Naive B cell (primary cell): Measurements from ENCODE around the gene ADIPOR2. TPM values are rescaled to one million over a fixed set of nuclear protein-coding genes. Genes with fewer than 3 reads are reported as not detected.

ENCODE experiments used
- ATAC-seq, 2 donors: fragments of 150-1000 bp; cut with Tn5 transposase; 2 replicates each; pipeline ENCODE4 v1.10.0; 2021; ENCODE audit warnings: low read depth in 2 of 2, mild to moderate bottlenecking in 2 of 2, moderate library complexity in 2 of 2
- DNase-seq: peaks from one replicate; pipeline ENCODE4 v3.0.0; 2022
- H3K27ac Mint-ChIP-seq, 6 donors: one replicate each; pipeline ENCODE4 v1.8.0; 2020 to 2022; ENCODE audit warnings: mild to moderate bottlenecking in 6 of 6, mixed read lengths in 6 of 6, moderate library complexity in 5 of 6, inconsistent platforms in 2 of 6
- H3K27me3 Mint-ChIP-seq, 3 donors: one replicate each; pipeline ENCODE4 v1.8.0; 2021 to 2022; ENCODE audit warnings: mixed read lengths in 3 of 3, mild to moderate bottlenecking in 1 of 3
- H3K36me3 Mint-ChIP-seq, 2 donors: one replicate each; pipeline ENCODE4 v1.8.0; 2020 to 2022; ENCODE audit warnings: mixed read lengths in 2 of 2, inconsistent platforms in 1 of 2, mild to moderate bottlenecking in 1 of 2
- H3K4me1 Mint-ChIP-seq, 3 donors: one replicate each; pipeline ENCODE4 v1.8.0; 2020 to 2022; ENCODE audit warnings: mixed read lengths in 3 of 3, inconsistent platforms in 1 of 3, mild to moderate bottlenecking in 1 of 3, moderate library complexity in 1 of 3
- H3K4me3 Mint-ChIP-seq, 8 donors: one replicate each; pipeline ENCODE4 v1.8.0; 2020 to 2022; ENCODE audit warnings: mild to moderate bottlenecking in 8 of 8, mixed read lengths in 8 of 8, moderate library complexity in 8 of 8, inconsistent platforms in 2 of 8
- H3K9me3 Mint-ChIP-seq, 7 donors: one replicate each; pipeline ENCODE4 v1.8.0; 2020 to 2022; ENCODE audit warnings: mixed read lengths in 7 of 7, mild to moderate bottlenecking in 5 of 7, inconsistent platforms in 2 of 7, moderate library complexity in 1 of 7
- polyA plus RNA-seq, 6 donors: library from polyadenylated mRNA; unstranded; fragments of 300-500 nt; fragmentation: Illumina TruSeq; gene quantifications; one replicate each; pipeline ENCODE4 v1.2.3, GENCODE V29; 2021; ENCODE audit warnings: low read depth in 6 of 6

Gene ADIPOR2, protein sequence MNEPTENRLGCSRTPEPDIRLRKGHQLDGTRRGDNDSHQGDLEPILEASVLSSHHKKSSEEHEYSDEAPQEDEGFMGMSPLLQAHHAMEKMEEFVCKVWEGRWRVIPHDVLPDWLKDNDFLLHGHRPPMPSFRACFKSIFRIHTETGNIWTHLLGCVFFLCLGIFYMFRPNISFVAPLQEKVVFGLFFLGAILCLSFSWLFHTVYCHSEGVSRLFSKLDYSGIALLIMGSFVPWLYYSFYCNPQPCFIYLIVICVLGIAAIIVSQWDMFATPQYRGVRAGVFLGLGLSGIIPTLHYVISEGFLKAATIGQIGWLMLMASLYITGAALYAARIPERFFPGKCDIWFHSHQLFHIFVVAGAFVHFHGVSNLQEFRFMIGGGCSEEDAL
- polyA plus RNA-seq = 1 to 10 TPM; 2.4 to 4.2 (median 3.7) TPM

DNA sequence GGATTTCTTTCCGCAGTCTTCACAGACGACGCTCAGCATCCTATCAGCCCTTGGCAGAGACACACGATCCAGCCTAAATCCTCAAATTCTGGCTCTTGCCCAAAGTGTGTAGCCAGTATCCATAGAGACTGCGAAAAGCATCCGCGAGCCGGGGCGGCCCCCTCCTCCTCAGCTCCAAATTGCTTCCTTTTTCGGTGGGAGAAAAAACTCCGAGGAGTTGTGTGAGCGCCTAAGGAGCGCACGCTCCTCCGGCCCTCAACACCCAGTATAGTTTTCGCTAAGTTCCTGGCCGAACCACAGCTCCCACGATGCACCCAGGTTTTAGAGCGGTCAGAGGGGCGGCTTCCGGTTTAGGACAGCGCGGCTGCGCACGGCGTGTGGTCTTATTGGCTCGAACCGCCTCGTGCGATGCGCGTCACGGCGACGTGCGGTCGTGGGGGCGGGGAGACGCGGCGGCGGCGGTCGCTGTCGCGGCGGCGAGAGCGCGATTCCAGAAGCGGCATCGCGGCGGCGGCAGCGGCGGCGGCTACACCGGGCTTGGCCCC lies at the start of gene ADIPOR2:
ADIPOR2 (plus strand) TSS at position 493 of the 545 bp plus-strand sequence. CDS start 63,274 bp downstream, outside the sequence.
- H3K27me3 Mint-ChIP-seq = peaks cover 0 to 9% (median 0%) of the 10 kb centered on the region in 3 donors
- H3K4me1 Mint-ChIP-seq = peaks cover 16 to 44% (median 33%) of the 10 kb centered on the region in 3 donors
- H3K9me3 Mint-ChIP-seq = no peaks in the 10 kb centered on the region
- no peaks in the 10 kb centered on the region for H3K36me3 Mint-ChIP-seq
- peak; percentile 96 to 97 for ATAC-seq
- peak; percentile 93 for DNase-seq
- peak within 1 kb of the TSS; percentile 90 to 98 (median 96) for H3K4me3 Mint-ChIP-seq
- peak within 1 kb of the TSS; percentile 92 to 99 (median 99) for H3K27ac Mint-ChIP-seq

DNA sequence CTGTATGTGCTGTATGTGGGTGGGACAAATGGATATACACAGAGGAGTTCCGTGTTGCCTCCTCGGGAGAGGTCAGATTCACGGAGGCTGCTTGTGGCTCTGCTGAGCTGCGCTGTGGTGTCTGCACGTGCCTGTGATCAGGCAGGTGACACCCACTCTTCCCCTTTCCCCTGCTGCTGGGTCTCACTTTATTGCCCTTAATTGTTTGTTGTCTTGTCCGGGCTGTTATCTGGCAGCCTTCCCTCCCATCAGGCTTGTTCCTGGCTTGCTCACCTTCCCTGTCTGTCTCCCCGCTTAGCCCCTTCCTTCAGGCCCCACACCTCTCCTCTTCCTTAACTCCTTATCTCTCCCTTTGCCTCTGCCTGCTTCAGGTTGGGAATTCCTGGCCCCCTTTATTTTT lies 48.4 kb upstream of the ADIPOR2 start:
- Mint-ChIP-seq H3K36me3 (no peaks in the 10 kb centered on the region), H3K27me3 (peaks cover 4 to 17% (median 15%) of the 10 kb centered on the region in 3 donors), H3K4me1 (peaks cover 0 to 20% (median 7%) of the 10 kb centered on the region in 3 donors), H3K27ac (peak overlapping the region in 1 of 6 donors; percentile 64), H3K4me3 (peak overlapping the region in 1 of 8 donors; percentile 44), H3K9me3 (no peaks in the 10 kb centered on the region)
- DNase-seq = no peak
- no peak for ATAC-seq

DNA sequence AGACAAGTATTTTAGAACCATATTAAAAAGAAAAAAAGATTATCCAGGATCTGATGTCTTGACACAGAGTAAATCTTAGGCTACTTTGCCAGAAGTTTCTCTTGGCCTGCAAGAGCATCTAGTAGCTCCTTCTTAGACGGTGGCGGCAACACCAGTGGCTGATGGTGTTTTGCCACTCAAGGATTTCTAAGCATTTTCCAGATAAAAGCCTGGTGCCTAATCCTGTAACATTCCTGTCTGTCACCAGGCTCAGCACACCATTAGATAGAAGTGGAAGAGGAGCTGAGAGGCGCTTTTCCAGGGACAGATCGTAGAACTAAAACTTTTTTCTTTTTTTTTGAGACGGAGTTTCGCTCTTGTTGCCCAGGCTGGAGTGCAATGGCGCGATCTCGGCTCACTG lies 47.8 kb upstream of the ADIPOR2 start:
- no peaks in the 10 kb centered on the region for H3K9me3 Mint-ChIP-seq
- H3K27me3 Mint-ChIP-seq = peaks cover 4 to 17% (median 15%) of the 10 kb centered on the region in 3 donors
- no peak overlapping the region for H3K4me3 Mint-ChIP-seq
- ATAC-seq = no peak
- peaks cover 0 to 21% (median 9%) of the 10 kb centered on the region in 3 donors for H3K4me1 Mint-ChIP-seq
- DNase-seq = no peak
- peak overlapping the region in 1 of 6 donors; percentile 21 for H3K27ac Mint-ChIP-seq
- H3K36me3 Mint-ChIP-seq = no peaks in the 10 kb centered on the region

DNA sequence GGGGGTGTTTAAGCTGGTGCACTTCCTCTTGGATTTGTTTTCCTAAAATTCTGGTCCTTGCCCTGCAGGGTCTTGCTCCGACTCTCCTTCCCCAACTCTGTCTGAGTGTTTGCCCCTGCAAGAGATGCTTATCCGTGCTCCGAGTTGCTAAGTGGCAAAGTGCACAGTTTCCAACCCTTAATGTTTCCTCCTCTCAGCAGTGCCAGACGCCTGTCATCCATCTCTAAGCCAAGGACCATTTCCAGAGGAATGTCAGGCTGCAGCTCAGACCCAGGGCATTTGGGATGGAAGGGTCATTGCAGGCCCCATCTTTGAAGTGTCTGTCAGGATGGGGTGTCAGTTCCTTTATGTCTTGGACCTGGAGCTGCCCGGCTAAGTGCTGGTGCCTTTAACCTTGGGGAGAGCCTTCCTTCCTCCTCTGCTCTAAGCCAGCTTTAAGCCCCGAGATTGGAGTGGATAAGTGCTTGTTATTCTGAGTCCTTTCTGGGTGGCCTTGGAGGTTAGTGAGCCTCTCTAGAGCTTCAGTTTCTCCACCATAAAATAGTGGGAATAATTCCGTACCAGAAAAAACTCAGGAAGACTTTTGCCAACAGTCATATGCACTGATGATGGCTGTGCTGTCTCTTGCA lies 46.9 kb upstream of the ADIPOR2 start:
- Mint-ChIP-seq H3K27me3 (peaks cover 4 to 17% (median 15%) of the 10 kb centered on the region in 3 donors), H3K9me3 (no peaks in the 10 kb centered on the region), H3K36me3 (no peaks in the 10 kb centered on the region), H3K27ac (no peak overlapping the region), H3K4me1 (peaks cover 0 to 21% (median 9%) of the 10 kb centered on the region in 3 donors), H3K4me3 (no peak overlapping the region)
- no peak for DNase-seq
- no peak for ATAC-seq

DNA sequence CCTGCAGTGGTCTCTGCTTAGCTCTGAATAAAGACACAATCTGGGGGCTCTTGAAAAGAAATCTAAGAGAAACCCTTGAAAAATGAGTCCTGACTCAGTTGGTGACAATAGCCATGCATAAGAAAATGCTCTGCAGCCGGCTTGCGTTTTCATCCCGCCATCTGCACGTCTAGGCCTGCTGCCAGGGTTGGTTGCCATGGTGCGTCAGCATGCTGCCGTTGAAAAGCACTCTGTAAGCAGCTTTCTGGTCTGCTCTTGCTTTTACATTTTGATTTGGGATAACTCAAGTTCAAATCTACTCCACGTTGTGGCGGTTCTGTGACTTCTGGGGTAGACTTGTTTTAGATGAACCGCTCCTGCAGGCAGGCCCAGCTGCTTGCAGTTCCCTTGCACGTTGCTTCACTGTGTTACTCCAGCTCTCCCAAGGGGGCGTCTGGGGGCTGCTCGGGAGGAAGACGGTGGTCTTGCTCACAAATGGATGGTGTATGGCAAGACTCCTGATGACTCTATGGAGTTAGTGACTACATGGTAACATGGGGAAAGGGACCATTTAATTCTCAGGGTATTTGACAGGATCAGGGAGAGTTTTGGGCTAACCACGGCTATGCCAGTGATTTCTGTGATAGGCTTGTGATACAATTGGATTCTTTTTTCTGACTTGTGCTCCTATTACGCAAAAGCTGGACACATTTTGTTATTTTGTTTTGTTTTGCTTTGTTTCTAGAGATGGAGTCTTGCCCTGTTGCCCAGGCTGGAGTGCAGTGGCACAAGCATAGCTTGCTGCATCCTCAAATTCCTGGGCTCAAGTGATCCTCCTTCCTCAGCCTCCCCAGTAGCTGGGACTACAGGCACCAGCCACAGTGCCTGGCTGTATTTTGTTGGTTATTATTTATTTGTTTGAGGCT lies 46.1 kb upstream of the ADIPOR2 start:
- Mint-ChIP-seq H3K9me3 (no peaks in the 10 kb centered on the region), H3K4me1 (peaks cover 0 to 21% (median 9%) of the 10 kb centered on the region in 3 donors), H3K27ac (no peak overlapping the region), H3K4me3 (no peak overlapping the region), H3K27me3 (peaks cover 4 to 23% (median 20%) of the 10 kb centered on the region in 3 donors), H3K36me3 (no peaks in the 10 kb centered on the region)
- no peak for ATAC-seq
- no peak for DNase-seq

DNA sequence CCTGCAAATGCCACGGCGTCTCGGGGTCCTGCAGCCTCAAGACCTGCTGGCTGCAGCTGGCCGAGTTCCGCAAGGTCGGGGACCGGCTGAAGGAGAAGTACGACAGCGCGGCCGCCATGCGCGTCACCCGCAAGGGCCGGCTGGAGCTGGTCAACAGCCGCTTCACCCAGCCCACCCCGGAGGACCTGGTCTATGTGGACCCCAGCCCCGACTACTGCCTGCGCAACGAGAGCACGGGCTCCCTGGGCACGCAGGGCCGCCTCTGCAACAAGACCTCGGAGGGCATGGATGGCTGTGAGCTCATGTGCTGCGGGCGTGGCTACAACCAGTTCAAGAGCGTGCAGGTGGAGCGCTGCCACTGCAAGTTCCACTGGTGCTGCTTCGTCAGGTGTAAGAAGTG lies 45.1 kb upstream of the ADIPOR2 start:
- H3K4me3 Mint-ChIP-seq = no peak overlapping the region
- H3K9me3 Mint-ChIP-seq = no peaks in the 10 kb centered on the region
- no peak for ATAC-seq
- no peak for DNase-seq
- no peak overlapping the region for H3K27ac Mint-ChIP-seq
- peaks cover 0 to 32% (median 22%) of the 10 kb centered on the region in 3 donors for H3K27me3 Mint-ChIP-seq
- H3K36me3 Mint-ChIP-seq = no peaks in the 10 kb centered on the region
- H3K4me1 Mint-ChIP-seq = peaks cover 0 to 21% (median 9%) of the 10 kb centered on the region in 3 donors

DNA sequence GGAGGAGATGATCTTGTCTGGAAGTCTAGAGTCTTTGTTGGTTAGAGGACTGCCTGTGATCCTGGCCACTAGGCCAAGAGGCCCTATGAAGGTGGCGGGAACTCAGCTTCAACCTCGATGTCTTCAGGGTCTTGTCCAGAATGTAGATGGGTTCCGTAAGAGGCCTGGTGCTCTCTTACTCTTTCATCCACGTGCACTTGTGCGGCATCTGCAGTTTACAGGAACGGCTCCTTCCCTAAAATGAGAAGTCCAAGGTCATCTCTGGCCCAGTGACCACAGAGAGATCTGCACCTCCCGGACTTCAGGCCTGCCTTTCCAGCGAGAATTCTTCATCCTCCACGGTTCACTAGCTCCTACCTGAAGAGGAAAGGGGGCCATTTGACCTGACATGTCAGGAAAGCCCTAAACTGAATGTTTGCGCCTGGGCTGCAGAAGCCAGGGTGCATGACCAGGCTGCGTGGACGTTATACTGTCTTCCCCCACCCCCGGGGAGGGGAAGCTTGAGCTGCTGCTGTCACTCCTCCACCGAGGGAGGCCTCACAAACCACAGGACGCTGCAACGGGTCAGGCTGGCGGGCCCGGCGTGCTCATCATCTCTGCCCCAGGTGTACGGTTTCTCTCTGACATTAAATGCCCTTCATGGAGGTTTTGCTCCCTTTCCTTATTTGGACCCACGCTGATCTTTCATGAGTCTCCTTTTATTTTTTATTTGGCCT lies 44.1 kb upstream of the ADIPOR2 start:
- Mint-ChIP-seq H3K4me1 (peaks cover 0 to 21% (median 9%) of the 10 kb centered on the region in 3 donors), H3K27ac (peak overlapping the region in 1 of 6 donors; percentile 8), H3K4me3 (peak overlapping the region in 2 of 8 donors; percentile 16 to 34), H3K27me3 (peaks cover 0 to 41% (median 25%) of the 10 kb centered on the region in 3 donors), H3K9me3 (no peaks in the 10 kb centered on the region), H3K36me3 (no peaks in the 10 kb centered on the region)
- no peak for DNase-seq
- ATAC-seq = no peak

DNA sequence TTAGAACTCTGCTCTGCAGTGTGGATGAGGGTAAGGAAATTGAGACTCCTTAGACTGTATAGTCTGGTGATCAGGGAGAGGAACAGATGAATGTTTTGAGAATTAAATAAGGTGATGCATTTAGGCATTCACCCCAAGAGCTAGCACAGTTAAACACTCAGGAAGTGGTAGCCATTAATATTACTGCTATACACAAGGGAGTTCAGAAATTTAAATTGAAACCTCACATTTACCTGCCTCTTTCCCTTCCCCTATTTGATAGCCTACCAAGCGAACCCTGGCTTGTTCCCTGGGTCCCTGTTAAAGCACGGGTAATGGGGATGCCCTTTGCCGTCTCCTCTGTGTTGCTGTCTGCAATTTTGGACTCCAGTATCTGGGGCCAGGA lies 43.6 kb upstream of the ADIPOR2 start:
- H3K27ac Mint-ChIP-seq = no peak overlapping the region
- H3K27me3 Mint-ChIP-seq = peaks cover 0 to 43% (median 27%) of the 10 kb centered on the region in 3 donors
- DNase-seq = no peak
- H3K4me3 Mint-ChIP-seq = peak overlapping the region in 3 of 8 donors; percentile 16 to 34 (median 25)
- no peaks in the 10 kb centered on the region for H3K9me3 Mint-ChIP-seq
- peak in 1 of 2 donors; percentile 58 for ATAC-seq
- peaks cover 0 to 21% (median 9%) of the 10 kb centered on the region in 3 donors for H3K4me1 Mint-ChIP-seq
- H3K36me3 Mint-ChIP-seq = no peaks in the 10 kb centered on the region

DNA sequence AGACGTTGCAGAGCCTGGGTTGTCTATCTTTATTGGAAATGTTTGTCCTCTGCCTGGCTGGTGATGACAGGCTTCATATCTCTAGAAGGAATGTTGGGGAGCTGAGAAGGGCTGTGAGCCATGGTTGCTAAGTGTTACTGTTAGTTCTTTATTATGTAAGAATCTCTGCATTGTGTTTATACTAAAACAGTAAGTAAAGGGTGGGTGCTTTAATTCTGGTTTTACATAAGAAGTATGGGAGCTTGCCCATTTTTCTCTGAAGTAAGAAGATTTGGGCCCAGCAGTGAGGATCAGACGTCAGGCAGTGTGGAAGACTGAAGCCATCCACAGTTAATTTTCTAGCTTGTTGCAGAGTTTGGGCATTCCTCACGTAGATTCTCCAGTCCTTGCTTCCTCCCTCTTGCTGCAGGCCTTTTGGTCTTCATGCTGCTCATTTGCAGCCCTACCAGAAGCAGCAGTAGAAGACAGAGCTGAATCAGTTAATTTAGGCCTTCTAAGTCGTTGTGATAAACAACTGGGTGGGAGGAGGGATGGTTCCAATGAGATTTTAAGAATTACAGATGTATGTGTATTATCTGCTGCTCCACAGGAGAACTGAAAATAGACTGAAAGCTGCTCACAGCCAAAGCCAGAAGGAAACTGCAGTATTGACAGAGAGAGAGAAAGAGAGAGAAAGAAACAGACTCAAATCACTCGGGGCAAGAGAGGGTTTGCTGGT lies 40.5 kb upstream of the ADIPOR2 start:
- H3K27me3 Mint-ChIP-seq = peaks cover 0 to 35% (median 22%) of the 10 kb centered on the region in 3 donors
- no peak overlapping the region for H3K27ac Mint-ChIP-seq
- DNase-seq (no peak), ATAC-seq (no peak)
- H3K9me3 Mint-ChIP-seq = no peaks in the 10 kb centered on the region
- H3K4me1 Mint-ChIP-seq = peaks cover 0 to 21% (median 15%) of the 10 kb centered on the region in 3 donors
- no peaks in the 10 kb centered on the region for H3K36me3 Mint-ChIP-seq
- H3K4me3 Mint-ChIP-seq = no peak overlapping the region

DNA sequence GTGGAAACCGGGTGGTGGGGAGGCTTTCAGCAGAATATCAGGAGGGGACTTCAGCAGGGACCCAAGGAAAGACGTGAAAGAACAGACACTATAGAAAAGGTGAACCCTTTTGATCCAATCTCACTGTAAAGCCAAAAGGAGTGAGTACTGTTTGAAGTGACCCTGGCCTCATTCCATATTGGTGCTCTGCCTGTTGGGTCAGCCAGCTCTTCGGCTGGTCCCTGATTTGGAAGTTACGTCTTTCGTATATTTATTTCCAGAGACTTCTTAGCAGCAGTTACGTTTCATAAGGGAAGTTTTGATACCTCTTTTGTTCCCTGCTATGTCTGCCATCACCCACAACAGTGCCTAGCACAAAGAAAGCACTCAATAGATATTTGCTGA lies 39.9 kb upstream of the ADIPOR2 start:
- Mint-ChIP-seq H3K27ac (no peak overlapping the region), H3K4me1 (peaks cover 0 to 19% (median 15%) of the 10 kb centered on the region in 3 donors), H3K9me3 (no peaks in the 10 kb centered on the region), H3K36me3 (no peaks in the 10 kb centered on the region), H3K4me3 (no peak overlapping the region), H3K27me3 (peaks cover 0 to 35% (median 22%) of the 10 kb centered on the region in 3 donors)
- DNase-seq (no peak), ATAC-seq (no peak)

DNA sequence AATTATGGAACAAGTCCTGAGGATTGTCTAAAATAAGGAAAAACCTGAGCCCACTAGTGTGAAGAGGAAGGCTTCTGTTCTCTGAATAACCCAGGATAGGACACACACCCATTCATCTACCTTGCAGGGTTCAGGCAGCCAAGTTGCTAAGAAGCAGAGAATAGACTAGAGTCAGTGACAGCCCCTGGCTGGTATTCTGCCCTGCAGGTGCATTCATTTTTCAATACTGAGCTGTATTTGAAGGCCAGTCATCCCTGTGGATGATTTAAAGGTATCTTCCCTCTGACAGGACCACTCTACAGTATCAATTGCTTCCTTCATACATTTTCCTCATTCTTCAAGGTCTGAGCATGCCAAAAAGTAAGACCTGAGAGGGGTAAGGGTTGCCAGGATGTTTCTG lies 38.9 kb upstream of the ADIPOR2 start:
- no peak overlapping the region for H3K4me3 Mint-ChIP-seq
- peaks cover 0 to 14% (median 11%) of the 10 kb centered on the region in 3 donors for H3K4me1 Mint-ChIP-seq

More for the DNA sequence above, 38.9 kb upstream of the ADIPOR2 start:
- H3K9me3 Mint-ChIP-seq = no peaks in the 10 kb centered on the region
- H3K36me3 Mint-ChIP-seq = no peaks in the 10 kb centered on the region
- ATAC-seq = no peak
- H3K27ac Mint-ChIP-seq = no peak overlapping the region
- DNase-seq = no peak
- H3K27me3 Mint-ChIP-seq = peaks cover 0 to 35% (median 22%) of the 10 kb centered on the region in 3 donors
